Keratinocyte (primary cell): ENCODE results near the gene MALRD1. TPM values are rescaled to one million over a fixed set of nuclear protein-coding genes. Genes with fewer than 3 reads are reported as not detected.

Experiments
- DNase-seq: peaks from one replicate; pipeline ENCODE4 v3.0.0-alpha.2; 2011; ENCODE audit warnings: low read depth, missing footprints, low spot score
- FAIRE-seq: peaks from 2 replicates; lab custom pipeline; 2011; peaks lifted over from hg19 to GRCh38; lab: Jason Lieb, UNC
- H2AFZ ChIP-seq: 2 replicates; pipeline ENCODE4 v1.6.0; 2012; ENCODE audit warnings: low read length, control low read depth, inconsistent platforms; ENCODE audit not compliant: control insufficient read depth
- H3K27ac ChIP-seq: 2 replicates; pipeline ENCODE4 v1.5.1; 2011; ENCODE audit warnings: low read length; ENCODE audit not compliant: control insufficient read depth, insufficient read depth
- H3K27me3 ChIP-seq: 3 replicates; pipeline ENCODE4 v1.6.0; 2011; ENCODE audit warnings: low read length; ENCODE audit not compliant: control insufficient read depth, insufficient read depth; ENCODE audit errors: extremely low read depth
- H3K36me3 ChIP-seq, 2 experiments: 2 replicates in 1 of 2; 3 replicates in 1 of 2; pipeline ENCODE4 v1.5.1; 2011; ENCODE audit warnings: low read length in 2 of 2, mild to moderate bottlenecking in 1 of 2; ENCODE audit not compliant: control insufficient read depth in 2 of 2, insufficient read depth in 2 of 2; ENCODE audit errors: extremely low read depth in 1 of 2
- H3K4me1 ChIP-seq: 3 replicates; pipeline ENCODE4 v1.5.1; 2011; ENCODE audit warnings: low read length; ENCODE audit not compliant: control insufficient read depth, insufficient read depth; ENCODE audit errors: extremely low read depth
- H3K4me2 ChIP-seq: 3 replicates; pipeline ENCODE4 v1.6.0; 2011; ENCODE audit warnings: low read depth, low read length; ENCODE audit not compliant: control insufficient read depth, insufficient read depth; ENCODE audit errors: extremely low read depth
- H3K4me3 ChIP-seq, 3 experiments: fragments of 200-600 bp in 1 of 3; sonication (generic) in 1 of 3; 2 replicates in 2 of 3; 3 replicates in 1 of 3; pipeline ENCODE4 v1.5.1; 2011 to 2016; ENCODE audit warnings: low read length in 3 of 3, mild to moderate bottlenecking in 3 of 3, control low read depth in 2 of 3, inconsistent platforms in 1 of 3, low read depth in 1 of 3, mixed read lengths in 1 of 3, mixed run types in 1 of 3, moderate library complexity in 1 of 3; ENCODE audit not compliant: control insufficient read depth in 2 of 3, insufficient read depth in 2 of 3; ENCODE audit errors: extremely low read depth in 1 of 3
- H3K79me2 ChIP-seq: 2 replicates; pipeline ENCODE4 v1.6.0; 2012; ENCODE audit warnings: low read length; ENCODE audit not compliant: control insufficient read depth, insufficient read depth
- H3K9ac ChIP-seq: 3 replicates; pipeline ENCODE4 v1.6.0; 2011; ENCODE audit warnings: low read length; ENCODE audit not compliant: control insufficient read depth, insufficient read depth; ENCODE audit errors: extremely low read depth
- H3K9me1 ChIP-seq: 3 replicates; pipeline ENCODE4 v1.6.0; 2011; ENCODE audit warnings: low read length; ENCODE audit not compliant: control insufficient read depth, insufficient read depth; ENCODE audit errors: extremely low read depth
- H3K9me3 ChIP-seq: 2 replicates; pipeline ENCODE4 v1.5.1; 2012; ENCODE audit warnings: low read depth, low read length; ENCODE audit not compliant: control insufficient read depth
- H4K20me1 ChIP-seq: 3 replicates; pipeline ENCODE4 v1.6.0; 2011; ENCODE audit warnings: low read length; ENCODE audit not compliant: control insufficient read depth, insufficient read depth; ENCODE audit errors: extremely low read depth
- CTCF ChIP-seq, 3 experiments: IDR thresholded peaks in 1 of 3; conservative IDR thresholded peaks in 1 of 3; optimal IDR thresholded peaks in 1 of 3; 2 replicates in 2 of 3; 3 replicates in 1 of 3; pipeline versions ENCODE3 to v1.5.1; 2011; ENCODE audit warnings: low read length in 3 of 3, mild to moderate bottlenecking in 3 of 3, moderate library complexity in 2 of 3, control low read depth in 1 of 3, inconsistent platforms in 1 of 3; ENCODE audit not compliant: insufficient read depth in 2 of 3; ENCODE audit errors: extremely low read depth in 1 of 3
- EZH2 ChIP-seq: IDR thresholded peaks from one replicate; pipeline ENCODE4 v1.6.1; 2012; ENCODE audit warnings: inconsistent platforms, mild to moderate bottlenecking, low read length, moderate library complexity
- dilution Hi-C: fragments of 300-500 bp; cut with MboI; formaldehyde crosslinking; loops from one replicate; pipeline ENCODE4 v1.7.0; 2020; ENCODE audit warnings: low sequenced_read_pairs; ENCODE audit not compliant: extremely low pct_ligation_motif_present
- polyA plus RNA-seq, 5 experiments: library from polyadenylated mRNA; depleted of rRNA in 3 of 5; stranded (reverse) in 3 of 5; stranded (forward) in 1 of 5; unstranded in 1 of 5; fragments of >200 nt; gene quantifications; 1 replicate in 1 of 5; 2 replicates in 3 of 5; 3 replicates in 1 of 5; pipeline versions ENCODE4 v1.2.1 to v1.2.3, GENCODE V29; 2011 to 2012; ENCODE audit warnings: missing spikeins in 2 of 5, low read depth in 1 of 5, low replicate concordance in 1 of 5

The MALRD1 gene
- polyA plus RNA-seq, 1 donor (not counting 4 experiments of a cell fraction or from before 2014, with no cell fraction given), result not detected

- Histone ChIP-seq H3K9ac (no peak overlapping the region), H3K4me2 (no peak overlapping the region), H3K36me3 (no peaks in the 10 kb centered on the region), H3K9me1 (no peaks in the 10 kb centered on the region), H3K9me3 (no peaks in the 10 kb centered on the region), H3K79me2 (no peaks in the 10 kb centered on the region), H3K27me3 (no peaks in the 10 kb centered on the region), H2AFZ (no peak overlapping the region), H3K4me3 (no peak overlapping the region), H3K27ac (no peak overlapping the region), H4K20me1 (no peaks in the 10 kb centered on the region), H3K4me1 (no peaks in the 10 kb centered on the region)
- TF ChIP-seq EZH2, result no peak
- TF ChIP-seq CTCF (optimal IDR thresholded peaks at IDR 0.05 in 1 of 3, IDR thresholded peaks at IDR 0.05 in 1 of 3, conservative IDR thresholded peaks at IDR 0.05 in 1 of 3; ENCODE audit: extremely low read depth in 1 of 3, insufficient read depth in 2 of 3, low read length in 3 of 3), result no peak
- DNase-seq, result no peak
- FAIRE-seq, result no peak
- dilution Hi-C loops, result no loop called here
Observed at GRCh38 chr10:19077276-19077675, 28.7 kb downstream of the MALRD1 start.

GRCh38 chr10:19096501-19097073, 48.0 kb downstream of the MALRD1 start:
- no peak for FAIRE-seq
- H3K27ac ChIP-seq, result no peak overlapping the region
- dilution Hi-C loops, result no loop called here

More at GRCh38 chr10:19096501-19097073, 48.0 kb downstream of the MALRD1 start:
- H3K4me2 ChIP-seq, result no peak overlapping the region
- H3K4me3 ChIP-seq, result no peak overlapping the region
- H3K9me1 ChIP-seq, result no peaks in the 10 kb centered on the region
- no peaks in the 10 kb centered on the region for H3K27me3 ChIP-seq
- no peak for DNase-seq
- no peaks in the 10 kb centered on the region for H3K36me3 ChIP-seq
- no peaks in the 10 kb centered on the region for H4K20me1 ChIP-seq
- no peak overlapping the region for H2AFZ ChIP-seq
- TF ChIP-seq CTCF (optimal IDR thresholded peaks at IDR 0.05 in 1 of 3, IDR thresholded peaks at IDR 0.05 in 1 of 3, conservative IDR thresholded peaks at IDR 0.05 in 1 of 3; ENCODE audit: extremely low read depth in 1 of 3, insufficient read depth in 2 of 3, low read length in 3 of 3), result no peak
- no peak for TF ChIP-seq EZH2
- no peaks in the 10 kb centered on the region for H3K9me3 ChIP-seq
- no peaks in the 10 kb centered on the region for H3K79me2 ChIP-seq
- no peaks in the 10 kb centered on the region for H3K4me1 ChIP-seq
- no peak overlapping the region for H3K9ac ChIP-seq
